A549 (cell line): ENCODE data around the gene ALOX15. TPM values are rescaled to one million over a fixed set of nuclear protein-coding genes. Genes with fewer than 3 reads are reported as not detected.

Experiments
- ATAC-seq, 2 experiments: fragments of 200-7000 bp in 1 of 2; fragments of >200 bp in 1 of 2; cut with Nextera tagmentation in 1 of 2; cut with Tn5 transposase in 1 of 2; 3 replicates each; pipeline versions ENCODE4 v1.8.0 to v1.9.1; 2018 to 2020; ENCODE audit warnings: mild to moderate bottlenecking in 1 of 2, moderate library complexity in 1 of 2
- CTCF ChIA-PET: fragments of 300-600 bp; sonication (Branson Sonifier 250); formaldehyde crosslinking; extraction: SDS; loops from one replicate; lab custom pipeline; 2021; ENCODE audit warnings: antibody characterized with exemption, inconsistent platforms; lab: Yijun Ruan, JAX
- POLR2A ChIA-PET: fragments of 350-600 bp; formaldehyde crosslinking; extraction: SDS; loops from one replicate; lab custom pipeline; 2021; ENCODE audit warnings: antibody characterized with exemption, inconsistent platforms; lab: Yijun Ruan, JAX
- DNase-seq, 2 experiments: peaks; one replicate each; pipeline versions ENCODE4 v3.0.0 to v3.0.0-alpha.2; 2011 to 2016; ENCODE audit warnings: low read depth in 1 of 2, low spot score in 1 of 2
- FAIRE-seq: peaks from 2 replicates; lab custom pipeline; 2011; peaks lifted over from hg19 to GRCh38; lab: Jason Lieb, UNC
- H3K27ac ChIP-seq, 2 experiments: fragments of >200 bp; sonication (Bioruptor Twin); formaldehyde crosslinking; 3 replicates each; pipeline ENCODE4 v1.5.1; 2016 to 2017
- H3K4me1 ChIP-seq: fragments of >200 bp; sonication (Bioruptor Twin); formaldehyde crosslinking; 3 replicates; pipeline ENCODE4 v1.6.1; 2016
- H3K4me2 ChIP-seq: fragments of >200 bp; sonication (Bioruptor Twin); formaldehyde crosslinking; 3 replicates; pipeline ENCODE4 v1.6.1; 2016
- H3K4me3 ChIP-seq: fragments of >200 bp; sonication (Bioruptor Twin); formaldehyde crosslinking; 3 replicates; pipeline ENCODE4 v1.5.1; 2016
- H3K9me3 ChIP-seq: fragments of >200 bp; sonication (Bioruptor Twin); formaldehyde crosslinking; 3 replicates; pipeline ENCODE4 v1.6.1; 2016
- ATOH8 ChIP-seq: fragments of 250-450 bp; sonication (Bioruptor Pico); IDR thresholded peaks from 2 replicates; pipeline ENCODE4 v1.5.0; 2020; ENCODE audit warnings: low read depth, mild to moderate bottlenecking, moderate library complexity
- BHLHE40 ChIP-seq: IDR thresholded peaks from 2 replicates; pipeline ENCODE4 v1.6.1; 2012; ENCODE audit warnings: low read depth, low read length, inconsistent platforms
- CTCF ChIP-seq: fragments of >200 bp; sonication (Bioruptor Twin); formaldehyde crosslinking; IDR thresholded peaks from 3 replicates; pipeline ENCODE4 v1.5.1; 2016
- E2F6 ChIP-seq: IDR thresholded peaks from 2 replicates; pipeline ENCODE4 v1.6.1; 2012; ENCODE audit warnings: low read depth, borderline replicate concordance
- EHMT2 ChIP-seq: fragments of 200-600 bp; sonication (generic); IDR thresholded peaks from 2 replicates; pipeline ENCODE4 v1.6.1; 2016; ENCODE audit warnings: antibody characterized with exemption, low read depth, mild to moderate bottlenecking, moderate library complexity
- ESRRA ChIP-seq: fragments of 150-350 bp; IDR thresholded peaks from 2 replicates; pipeline ENCODE4 v1.6.1; 2014; ENCODE audit warnings: mild to moderate bottlenecking, low read length, borderline replicate concordance
- FOSB ChIP-seq: fragments of 250-450 bp; sonication (Bioruptor Pico); IDR thresholded peaks from 2 replicates; pipeline ENCODE4 v1.5.0; 2020; ENCODE audit warnings: mild to moderate bottlenecking, moderate library complexity
- FOXS1 ChIP-seq: fragments of 250-450 bp; sonication (Bioruptor Pico); IDR thresholded peaks from 2 replicates; pipeline ENCODE4 v1.5.0; 2020; ENCODE audit warnings: mild to moderate bottlenecking, moderate library complexity
- HDAC2 ChIP-seq: fragments of 200-600 bp; sonication (generic); IDR thresholded peaks from 2 replicates; pipeline ENCODE4 v1.6.1; 2016
- HEYL ChIP-seq: fragments of 250-450 bp; sonication (Bioruptor Pico); IDR thresholded peaks from 2 replicates; pipeline ENCODE4 v1.8.0; 2021; ENCODE audit warnings: mild to moderate bottlenecking, moderate library complexity
- HOXB5 ChIP-seq: fragments of 250-450 bp; sonication (Bioruptor Pico); IDR thresholded peaks from 2 replicates; pipeline ENCODE4 v1.5.0; 2020; ENCODE audit warnings: mild to moderate bottlenecking, moderate library complexity
- JUN ChIP-seq, 2 experiments: fragments of >200 bp; sonication (Bioruptor Twin); formaldehyde crosslinking; IDR thresholded peaks; 2 replicates in 1 of 2; 3 replicates in 1 of 2; pipeline ENCODE4 v1.6.1; 2016 to 2017
- KDM5A ChIP-seq: fragments of 200-600 bp; sonication (generic); IDR thresholded peaks from 2 replicates; pipeline ENCODE4 v1.6.1; 2016; ENCODE audit warnings: antibody characterized with exemption, mild to moderate bottlenecking
- MAFK ChIP-seq: fragments of 450-650 bp; IDR thresholded peaks from 2 replicates; pipeline ENCODE4 v1.6.1; 2014; ENCODE audit not compliant: partially characterized antibody
- MAX ChIP-seq: IDR thresholded peaks from 2 replicates; pipeline ENCODE4 v1.6.1; 2012
- NFE2L2 ChIP-seq: fragments of 150-350 bp; conservative IDR thresholded peaks from 2 replicates; pipeline ENCODE4 v1.6.1; 2014; ENCODE audit warnings: low read length
- NR3C1 ChIP-seq: fragments of >200 bp; sonication (Bioruptor Twin); formaldehyde crosslinking; IDR thresholded peaks from 3 replicates; pipeline ENCODE4 v1.6.1; 2017
- POLR2A ChIP-seq: IDR thresholded peaks from 2 replicates; pipeline ENCODE4 v1.6.1; 2012; ENCODE audit warnings: mild to moderate bottlenecking, low read length
- RAD21 ChIP-seq, 2 experiments: fragments of >200 bp in 1 of 2; sonication (Bioruptor Twin) in 1 of 2; formaldehyde crosslinking in 1 of 2; IDR thresholded peaks in 1 of 2; conservative IDR thresholded peaks in 1 of 2; 2 replicates in 1 of 2; 3 replicates in 1 of 2; pipeline ENCODE4 v1.6.1; 2012 to 2018; ENCODE audit warnings: inconsistent platforms in 1 of 2
- RCOR1 ChIP-seq: fragments of 150-350 bp; IDR thresholded peaks from 2 replicates; pipeline ENCODE4 v1.6.1; 2014; ENCODE audit warnings: antibody characterized with exemption, low read length, low read depth
- REST ChIP-seq: fragments of 200-600 bp; sonication (generic); IDR thresholded peaks from 2 replicates; pipeline ENCODE4 v1.6.1; 2016; ENCODE audit warnings: antibody characterized with exemption, mild to moderate bottlenecking, moderate library complexity
- RFX5 ChIP-seq: fragments of 450-650 bp; IDR thresholded peaks from 2 replicates; pipeline ENCODE4 v1.7.1; 2014; ENCODE audit warnings: antibody characterized with exemption, mild to moderate bottlenecking, moderate library complexity
- ZC3H11A ChIP-seq: fragments of 450-650 bp; IDR thresholded peaks from 2 replicates; pipeline ENCODE4 v1.6.1; 2014; ENCODE audit warnings: antibody characterized with exemption, mild to moderate bottlenecking
- WGBS: methylation state at CpG from one replicate; pipeline ENCODE4 v1.1.6; 2017; ENCODE audit errors: missing lambda C conversion rate; 5-methylcytosine and 5-hydroxymethylcytosine counted together
- polyA plus RNA-seq, 4 experiments: library from polyadenylated mRNA; depleted of rRNA in 3 of 4; stranded (reverse); fragments of >200 nt; fragmentation: RNase III in 1 of 4; extraction: RNeasy Plus Mini Kit Qiagen cat#74134 plus additional on column Dnase treatment in 1 of 4; gene quantifications; 2 replicates in 3 of 4; 3 replicates in 1 of 4; pipeline ENCODE4 v1.2.3, GENCODE V29; 2011 to 2017
- TF ChIP-seq, protein P1 (sequence below): fragments of 450-650 bp; IDR thresholded peaks from 2 replicates; pipeline ENCODE4 v1.6.1; 2014; ENCODE audit warnings: antibody characterized with exemption
- TF ChIP-seq, protein P2 (sequence below): fragments of 150-350 bp; IDR thresholded peaks from 2 replicates; pipeline ENCODE4 v1.6.1; 2014; ENCODE audit warnings: low read depth, mild to moderate bottlenecking, low read length

Gene ALOX15
- polyA plus RNA-seq, 2 of the 4 experiments (the other 2 are of a cell fraction) = 0.08 to 0.12 TPM

- ATAC-seq (no peak), FAIRE-seq (no peak), DNase-seq (no peak)
- Histone ChIP-seq H3K27ac (no peak overlapping the region), H3K4me1 (no peaks in the 10 kb centered on the region), H3K4me2 (no peak overlapping the region), H3K9me3 (no peaks in the 10 kb centered on the region), H3K4me3 (no peak overlapping the region)
- WGBS = 49% methylated on average over 9 of the region's 9 CpGs
- TF ChIP-seq MAFK (no peak), REST (no peak), EHMT2 (no peak), ESRRA (no peak), ZC3H11A (no peak), HDAC2 (no peak), RAD21 (conservative IDR thresholded peaks at IDR 0.05 in 1 of 2, IDR thresholded peaks at IDR 0.05 in 1 of 2) (no peak), KDM5A (no peak), FOSB (CRISPR knock-in tag) (no peak), MAX (no peak), CTCF (no peak), FOXS1 (CRISPR knock-in tag) (no peak), HOXB5 (CRISPR knock-in tag) (no peak)
- TF ChIP-seq, protein P1, sequence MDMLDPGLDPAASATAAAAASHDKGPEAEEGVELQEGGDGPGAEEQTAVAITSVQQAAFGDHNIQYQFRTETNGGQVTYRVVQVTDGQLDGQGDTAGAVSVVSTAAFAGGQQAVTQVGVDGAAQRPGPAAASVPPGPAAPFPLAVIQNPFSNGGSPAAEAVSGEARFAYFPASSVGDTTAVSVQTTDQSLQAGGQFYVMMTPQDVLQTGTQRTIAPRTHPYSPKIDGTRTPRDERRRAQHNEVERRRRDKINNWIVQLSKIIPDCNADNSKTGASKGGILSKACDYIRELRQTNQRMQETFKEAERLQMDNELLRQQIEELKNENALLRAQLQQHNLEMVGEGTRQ = no peak
- TF ChIP-seq, protein P2, sequence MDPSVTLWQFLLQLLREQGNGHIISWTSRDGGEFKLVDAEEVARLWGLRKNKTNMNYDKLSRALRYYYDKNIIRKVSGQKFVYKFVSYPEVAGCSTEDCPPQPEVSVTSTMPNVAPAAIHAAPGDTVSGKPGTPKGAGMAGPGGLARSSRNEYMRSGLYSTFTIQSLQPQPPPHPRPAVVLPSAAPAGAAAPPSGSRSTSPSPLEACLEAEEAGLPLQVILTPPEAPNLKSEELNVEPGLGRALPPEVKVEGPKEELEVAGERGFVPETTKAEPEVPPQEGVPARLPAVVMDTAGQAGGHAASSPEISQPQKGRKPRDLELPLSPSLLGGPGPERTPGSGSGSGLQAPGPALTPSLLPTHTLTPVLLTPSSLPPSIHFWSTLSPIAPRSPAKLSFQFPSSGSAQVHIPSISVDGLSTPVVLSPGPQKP = no peak
- POLR2A ChIA-PET = no interaction called here
- CTCF ChIA-PET = interaction anchor here (0.6 to 6.8 kb wide), 12 partner anchors 14 to 243 kb away, joined by 3 to 58 read pairs (median 4); partner anchors contain the start of genes ALOX15 and SMTNL2
Observed at GRCh38 chr17:4607773-4608187, 33.7 kb downstream of the ALOX15 start.

- H3K9me3 ChIP-seq = no peaks in the 10 kb centered on the region
- no peak overlapping the region for H3K27ac ChIP-seq
- ChIA-PET POLR2A (no interaction called here), CTCF (interaction anchor here (0.6 to 6.8 kb wide), 13 partner anchors 12 to 456 kb away, joined by 3 to 58 read pairs (median 4); partner anchors contain the start of genes ALOX15 and SMTNL2)
- WGBS = 85% methylated on average over 25 of the region's 25 CpGs
- no peak overlapping the region for H3K4me2 ChIP-seq
- no peak overlapping the region for H3K4me3 ChIP-seq
- ATAC-seq (no peak), DNase-seq (no peak), FAIRE-seq (no peak)
- H3K4me1 ChIP-seq = no peaks in the 10 kb centered on the region
- TF ChIP-seq E2F6 = no peak
- no peak for TF ChIP-seq POLR2A
- TF ChIP-seq NFE2L2 = no peak
- no peak for TF ChIP-seq RCOR1
- no peak for TF ChIP-seq HOXB5 (CRISPR knock-in tag)
- TF ChIP-seq BHLHE40 = no peak
- TF ChIP-seq ATOH8 = no peak
- no peak for TF ChIP-seq REST
- TF ChIP-seq NR3C1 = no peak
- TF ChIP-seq RFX5 = no peak
- TF ChIP-seq HEYL = no peak
- TF ChIP-seq JUN (IDR thresholded peaks at IDR 0.05) = no peak
Observed at GRCh38 chr17:4607261-4607741, 34.2 kb downstream of the ALOX15 start.
